GM18508 (cell line): ENCODE results near the gene CACNA2D4.

Experiments used
- ATAC-seq: cut with Tn5 transposase; IDR thresholded peaks from one replicate; pipeline ENCODE4 v1.9.1; 2021; ENCODE audit warnings: moderate number of reproducible peaks; ENCODE audit not compliant: insufficient read depth, unreplicated experiment

Gene CACNA2D4

GRCh38 chr12:1795785-1796514, 122.5 kb downstream of the CACNA2D4 start:
- peak; percentile 49 for ATAC-seq

- no peak for ATAC-seq
Observed at GRCh38 chr12:1795221-1795784, 123.1 kb downstream of the CACNA2D4 start.

- ATAC-seq = no peak
Observed at GRCh38 chr12:1794440-1795090, 123.9 kb downstream of the CACNA2D4 start.

GRCh38 chr12:1793426-1794210, 124.8 kb downstream of the CACNA2D4 start:
- no peak for ATAC-seq

GRCh38 chr12:1792406-1792805, 126.0 kb downstream of the CACNA2D4 start:
- no peak for ATAC-seq

- ATAC-seq = no peak
Observed at GRCh38 chr12:1791104-1791841, 127.2 kb downstream of the CACNA2D4 start.

- ATAC-seq = no peak
Observed at GRCh38 chr12:1790444-1790843, 128.0 kb downstream of the CACNA2D4 start.

GRCh38 chr12:1787714-1788113, 130.7 kb downstream of the CACNA2D4 start:
- no peak for ATAC-seq

- ATAC-seq = no peak
Observed at GRCh38 chr12:1782215-1782614, 136.2 kb downstream of the CACNA2D4 start.

GRCh38 chr12:1781772-1782171, 136.7 kb downstream of the CACNA2D4 start:
- ATAC-seq = no peak

GRCh38 chr12:1779783-1780182, 138.7 kb downstream of the CACNA2D4 start:
- no peak for ATAC-seq

- ATAC-seq = no peak
Observed at GRCh38 chr12:1778911-1779310, 139.5 kb downstream of the CACNA2D4 start.

- no peak for ATAC-seq
Observed at GRCh38 chr12:1777798-1778197, 140.7 kb downstream of the CACNA2D4 start.

GRCh38 chr12:1776170-1776921, 142.1 kb downstream of the CACNA2D4 start:
- ATAC-seq = no peak

GRCh38 chr12:1773937-1774655, 144.4 kb downstream of the CACNA2D4 start:
- no peak for ATAC-seq

- ATAC-seq = no peak
Observed at GRCh38 chr12:1769809-1770494, 148.5 kb downstream of the CACNA2D4 start.

GRCh38 chr12:1768615-1769014, 149.8 kb downstream of the CACNA2D4 start:
- no peak for ATAC-seq

GRCh38 chr12:1767407-1768090, 150.9 kb downstream of the CACNA2D4 start:
- no peak for ATAC-seq
